ENCODE results near the gene COL25A1.
"Not testable (repeated sequence)": the region's sequence is repeated elsewhere in the genome, so short reads cannot be mapped to it uniquely, and the experiment has no call there.

COL25A1 gene

DNA sequence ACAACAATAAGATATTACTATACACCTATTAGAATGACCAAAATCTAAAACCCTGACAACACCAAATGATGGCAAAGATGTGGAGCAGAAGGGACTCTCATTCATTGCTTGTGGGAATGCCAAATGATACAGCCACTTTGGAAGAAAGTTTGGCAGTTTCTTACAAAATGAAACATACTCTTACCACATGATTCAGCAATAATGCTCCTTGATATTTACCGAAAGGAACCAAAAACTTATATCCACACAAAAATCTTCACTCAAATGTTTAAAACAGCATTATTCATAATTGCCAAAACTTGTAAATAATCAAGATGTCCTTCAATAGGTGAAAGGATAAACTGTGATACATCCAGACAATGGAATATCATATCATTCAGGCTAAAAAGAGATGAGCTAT, 180.9 kb downstream of the COL25A1 start:
- no peak for DNase-seq

- DNase-seq = no peak
These were observed 182.6 kb downstream of the COL25A1 start for GRCh38 chr4:109119852-109120251.

DNA sequence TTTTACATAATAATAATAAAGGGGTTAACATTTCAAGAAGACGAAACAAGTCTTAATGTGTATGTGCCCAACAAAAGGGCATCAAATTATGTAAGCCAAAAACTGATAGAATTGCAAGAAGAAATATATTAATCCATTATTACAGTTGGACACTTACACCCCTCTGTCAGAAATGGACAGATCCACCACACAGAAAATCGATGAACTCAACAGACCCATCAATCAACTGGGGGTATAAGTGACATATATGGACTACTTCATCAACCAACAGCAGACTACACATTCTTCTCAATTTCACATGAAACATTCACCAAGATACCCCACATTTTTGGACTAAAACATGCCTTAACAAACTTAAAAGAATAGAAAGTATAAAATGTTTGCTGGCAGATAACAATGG, 183.8 kb downstream of the COL25A1 start:
- DNase-seq = no peak

DNA sequence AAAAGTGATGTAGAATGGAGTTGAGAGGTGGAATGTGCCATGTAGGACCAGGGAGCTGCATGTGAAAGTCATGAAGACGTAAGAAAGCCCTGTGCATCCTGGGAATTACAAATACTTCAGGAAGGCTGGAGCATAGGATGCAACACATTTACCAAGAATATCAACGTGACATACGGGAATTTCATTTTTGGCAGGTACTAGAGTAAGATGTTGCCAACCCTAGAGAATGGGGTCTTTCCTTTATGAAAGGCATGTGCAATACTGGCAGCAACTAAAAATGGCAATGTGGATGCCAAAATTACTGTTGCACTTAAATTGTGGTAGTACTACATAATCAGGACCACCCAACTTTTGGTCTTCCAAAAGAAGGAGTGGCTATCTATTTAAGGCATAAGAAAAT, 188.0 kb downstream of the COL25A1 start:
- DNase-seq = no peak

DNA sequence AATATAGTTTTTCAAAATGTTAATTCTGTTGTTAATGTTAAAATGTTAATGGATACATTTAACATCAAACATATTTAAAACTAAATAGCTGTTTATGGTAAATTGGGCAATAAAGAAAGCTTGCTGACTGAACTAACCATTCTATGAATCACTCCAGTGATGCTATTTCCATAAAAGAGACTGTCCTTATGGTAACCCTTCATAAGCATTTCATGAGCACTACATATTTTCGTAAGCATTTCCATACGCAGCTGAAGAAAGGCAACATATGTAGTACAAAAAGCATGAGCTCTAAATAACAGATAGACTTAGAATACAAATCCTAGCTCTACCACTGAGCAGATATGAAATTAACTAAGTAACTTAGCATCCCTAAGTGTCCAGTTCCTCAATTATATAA, 188.9 kb downstream of the COL25A1 start:
- no peak for DNase-seq

GRCh38 chr4:109111031-109111430, 191.4 kb downstream of the COL25A1 start:
- no peak for DNase-seq

- not testable (repeated sequence) for DNase-seq
These were observed 194.2 kb downstream of the COL25A1 start for GRCh38 chr4:109108215-109108614.

DNA sequence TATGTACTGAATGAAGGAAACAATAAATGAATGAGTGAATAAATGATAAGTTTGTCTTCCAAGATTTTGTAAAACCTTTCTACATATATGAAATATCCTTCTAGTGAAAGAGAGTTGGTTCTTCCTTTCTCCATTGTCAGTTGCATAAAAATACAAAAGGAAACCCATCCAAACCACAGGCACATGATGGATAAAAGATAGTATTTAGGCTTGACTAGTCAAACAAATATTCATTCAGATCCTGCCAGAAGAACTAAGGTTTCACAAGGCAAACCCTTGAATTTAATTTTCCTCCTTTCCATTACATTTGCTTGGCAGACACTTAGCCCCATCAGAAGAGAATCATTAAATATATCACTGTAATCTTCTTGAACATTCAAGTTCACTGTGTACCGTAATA, 208.4 kb downstream of the COL25A1 start:
- no peak for DNase-seq

DNA sequence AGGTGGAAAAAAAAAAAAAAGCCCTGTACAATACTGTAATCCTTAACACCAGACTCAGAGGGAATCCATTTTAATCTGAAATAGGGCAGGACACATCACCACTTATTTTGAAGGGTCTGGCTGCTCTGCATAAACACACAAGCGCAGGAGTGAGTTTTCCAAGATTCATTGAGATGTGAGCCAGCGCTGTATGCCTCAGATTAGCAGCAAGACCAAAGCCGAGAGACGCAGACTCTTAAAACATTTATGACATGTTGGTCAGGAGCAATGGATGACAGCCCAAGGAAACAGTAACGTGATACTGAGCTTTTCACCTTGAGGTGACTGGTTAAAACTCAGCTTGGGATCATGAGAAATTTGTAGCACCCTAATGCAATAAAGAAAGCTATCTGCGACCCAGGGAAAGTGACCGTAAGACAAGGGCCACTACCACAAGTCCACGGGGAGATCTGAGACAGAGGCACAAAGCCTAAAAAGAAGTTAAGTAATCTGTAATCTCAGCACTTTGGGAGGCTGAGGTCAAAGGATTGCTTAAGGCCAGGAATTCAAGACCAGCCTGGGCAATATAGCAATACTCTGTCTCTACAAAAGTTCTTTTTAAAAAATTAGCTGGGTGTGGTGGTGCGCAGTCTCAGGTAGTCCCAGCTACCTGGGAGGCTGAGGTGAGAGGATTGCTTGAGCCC, 210.6 kb downstream of the COL25A1 start:
- no peak for DNase-seq

DNA sequence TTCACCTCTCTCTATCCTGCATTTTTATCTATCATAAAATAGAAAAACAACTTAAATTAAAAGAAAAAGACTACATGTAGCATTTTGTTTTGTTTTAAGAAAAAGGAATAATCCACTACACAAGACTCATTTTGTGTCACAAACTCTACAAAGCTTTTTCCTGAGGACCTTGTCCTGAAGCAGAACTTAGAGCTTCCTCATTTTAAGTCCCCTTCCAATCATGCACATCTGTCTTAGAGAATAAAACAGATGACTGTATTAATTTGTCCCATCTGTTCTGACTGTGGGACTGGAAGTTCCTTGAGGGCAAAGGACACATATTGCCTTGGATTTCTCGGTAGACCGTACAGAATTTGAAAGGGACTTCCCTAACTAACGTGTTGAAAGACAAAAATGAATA, 218.5 kb downstream of the COL25A1 start:
- DNase-seq = no peak

DNA sequence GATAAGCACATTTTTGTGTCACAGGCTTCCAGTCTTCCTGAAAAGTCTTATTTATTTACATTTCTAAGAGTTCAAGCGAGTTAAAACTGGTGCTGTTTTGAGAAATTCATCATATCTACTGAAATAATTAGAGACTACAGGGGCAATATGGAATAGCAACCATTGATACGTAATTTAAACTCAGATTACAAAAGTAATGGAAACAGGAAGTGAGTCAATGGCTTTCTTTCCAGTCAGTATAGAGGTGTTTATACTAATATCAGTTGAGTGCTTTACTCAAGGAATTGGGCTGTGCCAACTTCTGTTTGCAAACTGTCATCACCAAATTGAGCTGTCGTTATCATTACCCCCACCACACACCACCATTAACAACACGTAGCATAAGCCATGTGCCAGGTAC, 222.7 kb downstream of the COL25A1 start:
- DNase-seq = no peak

DNA sequence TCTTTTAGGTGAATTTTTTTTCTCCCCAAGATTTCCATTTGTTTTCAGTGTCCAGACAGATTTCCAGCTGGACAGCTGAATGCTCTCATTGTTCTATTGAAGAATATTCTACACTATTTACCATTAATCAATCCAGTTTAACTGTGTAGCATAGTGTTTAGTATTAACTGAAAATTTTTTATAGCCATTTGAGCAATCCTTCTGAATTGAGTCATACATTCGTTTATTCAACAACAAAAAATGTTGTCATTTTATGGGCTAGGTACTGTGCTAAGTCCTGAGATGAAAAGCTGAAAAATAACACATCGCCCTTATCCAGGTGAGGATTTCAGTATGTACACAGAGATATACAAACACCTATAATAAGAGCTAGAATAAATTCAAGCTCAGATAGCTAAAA, 223.3 kb downstream of the COL25A1 start:
- DNase-seq = no peak

- no peak for DNase-seq
These were observed 223.7 kb downstream of the COL25A1 start for GRCh38 chr4:109078724-109079123.

DNA sequence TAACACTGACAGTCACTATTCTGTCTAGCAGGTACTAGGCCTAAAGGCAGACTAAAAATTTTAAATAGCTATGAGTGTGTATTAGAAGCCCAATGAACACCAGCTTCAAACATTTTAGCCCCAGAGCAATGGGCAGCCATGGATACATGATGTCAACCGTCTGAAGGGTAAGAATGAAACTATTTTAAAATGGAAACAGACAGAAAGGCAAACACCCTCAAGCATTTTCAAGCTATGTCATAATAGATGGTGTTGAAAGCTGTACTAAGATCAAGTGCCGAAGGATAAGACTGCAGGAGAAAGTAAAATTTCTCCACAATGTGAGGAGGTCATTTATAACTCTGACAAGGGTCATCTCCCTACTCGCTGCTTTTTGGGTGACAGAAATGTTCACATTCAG, 225.0 kb downstream of the COL25A1 start:
- DNase-seq = no peak

- not testable (repeated sequence) for DNase-seq
These were observed 225.7 kb downstream of the COL25A1 start for GRCh38 chr4:109076709-109077108.

DNA sequence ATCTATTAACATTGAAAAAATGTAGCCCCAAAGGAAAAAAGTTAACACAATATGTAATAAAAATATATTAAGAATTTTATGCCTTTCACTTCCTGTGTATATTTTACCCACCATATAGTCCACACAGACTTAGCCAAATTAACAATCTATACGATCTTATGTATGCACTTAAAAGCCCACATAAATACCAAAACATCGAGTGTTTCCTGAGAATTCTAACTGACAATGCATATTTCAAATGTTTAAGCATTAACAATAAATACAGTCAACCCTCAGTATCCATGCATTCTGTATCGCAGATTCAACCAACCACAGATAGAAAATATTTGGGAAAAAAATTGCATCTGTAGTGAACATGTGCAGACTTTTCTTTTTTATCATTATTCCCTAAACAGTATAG, 226.8 kb downstream of the COL25A1 start:
- DNase-seq = no peak

DNA sequence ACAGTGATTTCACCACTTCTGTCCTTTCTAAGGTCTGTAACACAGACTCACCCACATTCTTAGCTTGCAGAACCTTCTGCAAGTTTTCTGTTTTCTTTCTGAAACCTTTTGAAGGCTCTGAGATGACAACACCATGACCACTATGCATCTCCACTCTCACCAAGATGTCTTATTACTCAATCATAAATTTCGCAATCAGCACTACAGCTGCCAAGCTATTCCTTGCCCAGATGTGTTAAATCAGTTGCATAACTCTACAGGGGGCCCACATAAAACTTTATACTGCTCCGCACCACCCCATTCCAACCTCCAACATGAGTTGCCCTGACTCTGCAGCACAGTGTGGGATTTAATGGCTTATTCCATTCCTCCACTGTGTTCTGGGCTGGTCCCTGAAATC, 229.9 kb downstream of the COL25A1 start:
- DNase-seq = no peak

GRCh38 chr4:109070677-109071076, 231.8 kb downstream of the COL25A1 start:
- not testable (repeated sequence) for DNase-seq

- no peak for DNase-seq
These were observed 234.8 kb downstream of the COL25A1 start for GRCh38 chr4:109067508-109068235.

DNA sequence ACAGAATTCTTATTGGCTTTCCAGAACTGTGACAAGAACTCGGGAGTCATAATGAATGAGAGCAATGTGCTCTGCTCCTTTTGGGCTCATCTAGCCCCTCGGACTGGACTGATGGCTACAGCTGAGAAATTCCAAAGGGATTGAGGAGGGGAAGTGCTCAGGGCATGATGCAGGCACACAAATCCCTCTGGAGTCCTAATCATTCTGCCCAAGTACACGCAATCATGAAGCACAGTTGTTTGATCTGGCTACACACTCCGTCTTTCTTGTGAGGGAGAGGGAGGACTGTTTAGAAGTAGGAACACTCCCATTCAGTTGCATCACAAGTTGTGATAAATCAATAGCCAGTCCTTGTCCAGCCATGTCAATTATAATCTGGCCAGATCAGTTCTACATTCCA, 237.5 kb downstream of the COL25A1 start:
- no peak for DNase-seq

DNA sequence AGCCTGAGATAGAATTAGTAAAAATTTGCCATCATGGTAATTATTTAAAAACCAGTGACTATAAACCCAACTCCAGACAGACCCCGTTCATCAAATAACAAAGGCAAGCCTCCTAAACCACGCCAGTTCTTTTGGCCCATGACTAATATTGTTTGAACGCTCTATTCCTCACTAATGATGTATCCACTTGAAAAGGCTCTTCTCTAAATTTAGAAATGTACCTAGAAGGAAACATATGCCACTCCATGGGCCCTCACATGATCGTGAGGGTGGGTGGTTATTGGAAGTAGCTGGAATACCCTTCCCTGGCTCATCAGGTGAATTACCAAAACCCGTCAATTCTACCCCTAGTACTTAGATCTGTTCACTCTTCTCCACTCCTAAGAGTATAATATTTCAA, 249.2 kb downstream of the COL25A1 start:
- DNase-seq = no peak

DNA sequence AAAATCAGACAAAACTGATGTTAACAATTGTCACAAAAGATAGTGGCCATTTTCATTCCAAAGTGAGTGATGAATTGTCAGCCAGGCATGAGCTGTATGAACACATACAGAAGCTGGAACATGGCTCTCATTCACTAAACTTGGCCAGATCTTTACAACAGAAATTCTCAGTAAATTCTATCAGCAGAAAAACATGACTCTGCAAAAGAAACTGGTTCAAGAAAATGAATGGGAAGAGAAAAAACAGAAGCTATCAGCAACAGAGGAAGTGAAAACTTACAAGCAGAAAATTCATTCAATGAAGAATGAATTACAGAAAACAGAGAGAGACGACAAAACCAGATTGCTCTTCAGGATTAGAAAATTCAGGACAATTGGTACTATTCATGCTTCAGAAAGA, 249.6 kb downstream of the COL25A1 start:
- DNase-seq = no peak

GRCh38 chr4:109051054-109051453, 251.4 kb downstream of the COL25A1 start:
- DNase-seq = no peak

DNA sequence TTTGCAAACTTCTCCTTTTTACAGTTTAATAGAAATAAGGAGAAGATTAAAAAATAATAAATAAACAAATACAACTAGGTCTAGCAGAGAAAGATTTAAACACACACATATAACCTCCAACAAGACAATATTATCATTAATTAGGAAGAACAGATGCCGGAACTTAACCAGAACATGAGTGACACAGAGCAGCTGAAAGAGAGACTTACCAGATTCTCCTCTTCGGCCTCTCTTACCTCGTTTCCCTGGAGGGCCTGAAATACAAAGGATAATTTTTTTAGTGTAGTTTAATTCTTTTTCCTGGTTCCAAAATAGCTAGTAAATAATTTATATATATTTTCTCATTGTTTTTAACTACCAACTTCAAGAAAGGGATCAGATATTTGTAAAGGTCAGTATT, 252.5 kb downstream of the COL25A1 start:
- no peak for DNase-seq

All from central memory CD4-positive, alpha-beta T cell (primary cell).